GM12801 (cell line): ENCODE results near the gene BTRC.

Source experiments
- CTCF ChIP-seq: IDR thresholded peaks from one replicate; pipeline ENCODE4 v1.5.1; 2011; ENCODE audit warnings: control low read depth; ENCODE audit not compliant: insufficient read length; ENCODE audit errors: extremely low read depth

The BTRC gene

GRCh38 chr10:101580486-101581399 lies 226.8 kb downstream of the BTRC start:
- TF ChIP-seq CTCF: no peak

GRCh38 chr10:101585841-101586240 lies 231.9 kb downstream of the BTRC start:
- TF ChIP-seq CTCF: no peak

- no peak for TF ChIP-seq CTCF
These were observed 234.0 kb downstream of the BTRC start, which contains the start of the genes DPCD and POLL for GRCh38 chr10:101587725-101588653. Gene DPCD, plus strand, starts transcription at chr10:101588321. Its CDS starts 16 bp downstream, at chr10:101588337. Gene POLL, minus strand, starts transcription at chr10:101588257. Its CDS starts 897 bp downstream, at chr10:101587360.

DNA sequence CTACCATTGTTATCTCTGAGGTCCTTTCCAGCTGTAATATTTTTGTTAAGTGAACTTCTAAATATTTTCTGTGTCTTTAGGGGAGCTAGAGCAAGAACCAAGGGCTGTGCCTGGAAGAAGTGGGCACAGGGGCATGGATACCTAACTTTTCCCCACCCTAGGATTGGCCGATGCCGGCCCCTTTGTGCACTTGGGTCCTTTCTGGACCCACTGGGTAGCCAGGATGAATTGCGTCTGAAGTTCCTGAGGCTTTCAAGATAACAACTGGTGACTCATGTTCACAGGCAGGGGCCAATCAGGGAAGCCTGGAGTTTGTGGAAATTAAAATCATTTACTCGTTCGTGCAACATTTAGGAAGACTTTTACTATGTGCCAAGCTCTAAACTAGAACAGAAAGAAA lies 234.9 kb downstream of the BTRC start:
- TF ChIP-seq CTCF: no peak

- TF ChIP-seq CTCF: no peak
These were observed 241.8 kb downstream of the BTRC start for GRCh38 chr10:101595591-101596433.

GRCh38 chr10:101597091-101597900 lies 243.3 kb downstream of the BTRC start:
- TF ChIP-seq CTCF: no peak
